Endothelial cell of umbilical vein (primary cell): ENCODE data around the gene POLE. TPM values are rescaled to one million over a fixed set of nuclear protein-coding genes. Genes with fewer than 3 reads are reported as not detected.

Experiments used
- BruUV-seq: library from RNA; stranded (reverse); fragments of 400-500 nt; replicated peaks from 2 replicates; lab custom pipeline; 2021; lab: Mats Ljungman, UMichigan
- CTCF ChIA-PET: fragments of 300-600, 350-600 bp; sonication (Branson Sonifier 250); formaldehyde crosslinking; loops from one replicate; lab custom pipeline; 2021; ENCODE audit warnings: antibody characterized with exemption, inconsistent platforms; lab: Charles Lee
- POLR2A ChIA-PET: fragments of 300-600, 350-600 bp; sonication (Branson Sonifier 250); formaldehyde crosslinking; loops from one replicate; lab custom pipeline; 2021; ENCODE audit warnings: antibody characterized with exemption, inconsistent platforms; lab: Charles Lee
- DNase-seq: peaks from one replicate; pipeline ENCODE4 v3.0.0-alpha.2; 2011; ENCODE audit warnings: low read depth, low spot score
- FAIRE-seq: peaks from 2 replicates; lab custom pipeline; 2011; peaks lifted over from hg19 to GRCh38; lab: Jason Lieb, UNC
- H2AFZ ChIP-seq: 2 replicates; pipeline ENCODE4 v1.6.0; 2012; ENCODE audit warnings: low read depth, low read length, control low read depth, inconsistent platforms
- H3K27ac ChIP-seq: 2 replicates; pipeline ENCODE4 v1.5.1; 2011; ENCODE audit warnings: low read depth, mild to moderate bottlenecking, control low read depth, low read length, moderate library complexity; ENCODE audit not compliant: insufficient read depth
- H3K27me3 ChIP-seq, 2 experiments: 2 replicates each; pipeline versions ENCODE4 v1.6.0 to v1.6.1; 2011; ENCODE audit warnings: low read length in 2 of 2, mixed read lengths in 1 of 2; ENCODE audit not compliant: control insufficient read depth in 2 of 2, insufficient read depth in 2 of 2
- H3K36me3 ChIP-seq, 2 experiments: 2 replicates in 1 of 2; 3 replicates in 1 of 2; pipeline ENCODE4 v1.5.1; 2011; ENCODE audit warnings: low read length in 2 of 2, mild to moderate bottlenecking in 1 of 2, moderate library complexity in 1 of 2; ENCODE audit not compliant: control insufficient read depth in 2 of 2, insufficient read depth in 2 of 2; ENCODE audit errors: extremely low read depth in 1 of 2
- H3K4me1 ChIP-seq: 3 replicates; pipeline ENCODE4 v1.5.1; 2011; ENCODE audit warnings: mild to moderate bottlenecking, low read length; ENCODE audit not compliant: control insufficient read depth, insufficient read depth; ENCODE audit errors: extremely low read depth
- H3K4me2 ChIP-seq: 2 replicates; pipeline ENCODE4 v1.6.1; 2011; ENCODE audit warnings: low read length, control low read depth, mixed read lengths; ENCODE audit not compliant: insufficient read depth
- H3K4me3 ChIP-seq, 3 experiments: fragments of 200-600 bp in 1 of 3; sonication (generic), shearing (Covaris generic) in 1 of 3; replicated peaks in 1 of 3; 2 replicates each; pipeline ENCODE4 v1.5.1; 2011 to 2016; ENCODE audit warnings: control low read depth in 3 of 3, low read length in 3 of 3, mild to moderate bottlenecking in 2 of 3, inconsistent platforms in 1 of 3, low read depth in 1 of 3, moderate library complexity in 1 of 3; ENCODE audit not compliant: insufficient read depth in 1 of 3
- H3K79me2 ChIP-seq: 2 replicates; pipeline ENCODE4 v1.6.0; 2012; ENCODE audit warnings: low read length, inconsistent platforms; ENCODE audit not compliant: control insufficient read depth, insufficient read depth
- H3K9ac ChIP-seq: replicated peaks from 2 replicates; pipeline ENCODE3; 2011; ENCODE audit warnings: low read length, control low read depth; ENCODE audit not compliant: insufficient read depth; ENCODE audit errors: extremely low read depth
- H3K9me1 ChIP-seq: replicated peaks from 3 replicates; pipeline ENCODE4 v1.6.0; 2011; ENCODE audit warnings: mild to moderate bottlenecking, low read length; ENCODE audit not compliant: control insufficient read depth, insufficient read depth; ENCODE audit errors: extremely low read depth
- H3K9me3 ChIP-seq: replicated peaks from 2 replicates; pipeline ENCODE4 v1.5.1; 2012; ENCODE audit warnings: low read length, inconsistent platforms; ENCODE audit not compliant: control insufficient read depth, insufficient read depth
- H4K20me1 ChIP-seq: replicated peaks from 2 replicates; pipeline ENCODE3; 2011; ENCODE audit warnings: mild to moderate bottlenecking, low read length; ENCODE audit not compliant: control insufficient read depth, insufficient read depth; ENCODE audit errors: extremely low read depth
- FOS ChIP-seq: IDR thresholded peaks from 2 replicates; pipeline ENCODE4 v1.6.1; 2011; ENCODE audit warnings: mild to moderate bottlenecking, low read length, moderate library complexity, borderline replicate concordance; ENCODE audit not compliant: insufficient read depth
- GATA2 ChIP-seq: IDR thresholded peaks from 2 replicates; pipeline ENCODE4 v1.7.0; 2011; ENCODE audit warnings: low read depth, mild to moderate bottlenecking, moderate library complexity, mixed read lengths, low read length; ENCODE audit not compliant: insufficient read length, insufficient read depth
- MYC ChIP-seq: IDR thresholded peaks from one replicate; pipeline ENCODE4 v1.6.1; 2011; ENCODE audit warnings: mild to moderate bottlenecking, low read depth, low read length
- POLR2AphosphoS5 ChIP-seq: IDR thresholded peaks from 2 replicates; pipeline ENCODE4 v1.6.1; 2012; ENCODE audit warnings: low read depth, mild to moderate bottlenecking, control low read depth, low read length, moderate library complexity; ENCODE audit not compliant: insufficient read depth
- dilution Hi-C: fragments of 300-500 bp; cut with MboI; formaldehyde crosslinking; loops from one replicate; pipeline ENCODE4 v1.15.0; 2019; ENCODE audit warnings: low sequenced_read_pairs; ENCODE audit not compliant: extremely low pct_ligation_motif_present
- intact Hi-C: fragments of 100-400 bp; cut with micrococcal nuclease; formaldehyde crosslinking; loops from one replicate; pipeline ENCODE4 v1.10.0; 2022
- polyA plus RNA-seq, 4 experiments: library from polyadenylated mRNA; depleted of rRNA in 3 of 4; stranded (reverse) in 3 of 4; unstranded in 1 of 4; fragments of >200 nt; gene quantifications; 2 replicates each; pipeline versions ENCODE4 v1.2.1 to v1.2.3, GENCODE V29; 2011 to 2012; ENCODE audit warnings: missing spikeins in 1 of 4
- total RNA-seq: library from RNA; stranded (reverse); gene quantifications from 2 replicates; pipeline ENCODE4 v1.2.3, GENCODE V29; 2021
- TF ChIP-seq, protein P1 (sequence below), 2 donors: IDR thresholded peaks; 1 replicate in 1 of 2; 2 replicates in 1 of 2; pipeline ENCODE4 v1.5.1; 2011; ENCODE audit warnings: low read length in 2 of 2, mild to moderate bottlenecking in 2 of 2, moderate library complexity in 2 of 2, control low read depth in 1 of 2, inconsistent platforms in 1 of 2, low read depth in 1 of 2; ENCODE audit not compliant: insufficient read depth in 1 of 2; ENCODE audit errors: extremely low read depth in 1 of 2

The POLE gene
- total and polyA plus RNA-seq, 2 donors (not counting 3 experiments of a cell fraction or from before 2014, with no cell fraction given) = 22.9 to 82.7 TPM

GRCh38 chr12:132719141-132719953 lies 32.2 kb upstream of the POLE start:
- CTCF ChIA-PET = no interaction called here
- H3K36me3 ChIP-seq = peaks cover 10 to 51% of the 10 kb centered on the region in 2 experiments
- DNase-seq = no peak

DNA sequence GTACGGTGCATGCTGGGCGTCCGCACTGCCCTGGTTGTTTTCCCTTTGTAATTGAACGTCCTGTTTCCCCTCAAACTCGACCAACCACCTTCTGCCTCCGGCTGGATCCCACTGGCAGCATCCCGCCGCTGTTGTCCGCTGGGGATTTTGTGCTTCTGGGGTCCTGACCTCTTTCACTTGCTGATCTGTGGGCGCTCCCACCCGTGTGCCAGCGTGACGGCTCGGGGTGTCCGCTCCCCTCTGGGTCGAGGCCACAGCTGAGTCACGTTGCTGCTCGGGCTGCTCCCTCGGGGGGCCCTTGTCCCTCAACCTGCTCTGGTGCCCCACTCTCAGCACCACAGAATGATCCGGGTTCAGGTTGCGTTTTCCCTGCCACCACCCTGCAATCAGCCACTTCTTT lies 31.5 kb upstream of the POLE start:
- Histone ChIP-seq H3K27ac (no peak overlapping the region), H3K36me3 (peaks cover 9 to 47% of the 10 kb centered on the region in 2 experiments), H4K20me1 (no peaks in the 10 kb centered on the region), H3K9ac (no peak overlapping the region), H3K4me1 (no peaks in the 10 kb centered on the region), H3K27me3 (no peaks in the 10 kb centered on the region), H3K4me2 (no peak overlapping the region), H3K4me3 (no peak overlapping the region), H3K9me3 (no peaks in the 10 kb centered on the region), H2AFZ (no peak overlapping the region), H3K9me1 (no peaks in the 10 kb centered on the region), H3K79me2 (peaks cover 12% of the 10 kb centered on the region)
- ChIA-PET CTCF (no interaction called here), POLR2A (no interaction called here)
- FAIRE-seq (no peak), DNase-seq (no peak)
- no TSS peak for BruUV-seq
- dilution Hi-C loops (no loop called here), intact Hi-C loops (no loop called here)
- TF ChIP-seq, protein P1, sequence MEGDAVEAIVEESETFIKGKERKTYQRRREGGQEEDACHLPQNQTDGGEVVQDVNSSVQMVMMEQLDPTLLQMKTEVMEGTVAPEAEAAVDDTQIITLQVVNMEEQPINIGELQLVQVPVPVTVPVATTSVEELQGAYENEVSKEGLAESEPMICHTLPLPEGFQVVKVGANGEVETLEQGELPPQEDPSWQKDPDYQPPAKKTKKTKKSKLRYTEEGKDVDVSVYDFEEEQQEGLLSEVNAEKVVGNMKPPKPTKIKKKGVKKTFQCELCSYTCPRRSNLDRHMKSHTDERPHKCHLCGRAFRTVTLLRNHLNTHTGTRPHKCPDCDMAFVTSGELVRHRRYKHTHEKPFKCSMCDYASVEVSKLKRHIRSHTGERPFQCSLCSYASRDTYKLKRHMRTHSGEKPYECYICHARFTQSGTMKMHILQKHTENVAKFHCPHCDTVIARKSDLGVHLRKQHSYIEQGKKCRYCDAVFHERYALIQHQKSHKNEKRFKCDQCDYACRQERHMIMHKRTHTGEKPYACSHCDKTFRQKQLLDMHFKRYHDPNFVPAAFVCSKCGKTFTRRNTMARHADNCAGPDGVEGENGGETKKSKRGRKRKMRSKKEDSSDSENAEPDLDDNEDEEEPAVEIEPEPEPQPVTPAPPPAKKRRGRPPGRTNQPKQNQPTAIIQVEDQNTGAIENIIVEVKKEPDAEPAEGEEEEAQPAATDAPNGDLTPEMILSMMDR (IDR thresholded peaks at IDR 0.05; ENCODE audit: extremely low read depth in 1 of 2, insufficient read depth in 1 of 2, low read depth in 1 of 2, low read length in 2 of 2) = no peak
- no peak for TF ChIP-seq FOS
- TF ChIP-seq POLR2AphosphoS5 = no peak

More at GRCh38 chr12:132719141-132719953, 32.2 kb upstream of the POLE start:
- dilution Hi-C loops = no loop called here
- Histone ChIP-seq H3K9me3 (no peaks in the 10 kb centered on the region), H4K20me1 (no peaks in the 10 kb centered on the region), H3K79me2 (peaks cover 5% of the 10 kb centered on the region), H3K4me1 (no peaks in the 10 kb centered on the region), H3K27ac (no peak overlapping the region), H3K4me3 (no peak overlapping the region), H3K27me3 (no peaks in the 10 kb centered on the region), H3K4me2 (no peak overlapping the region), H3K9ac (no peak overlapping the region), H2AFZ (no peak overlapping the region), H3K9me1 (no peaks in the 10 kb centered on the region)
- no TSS peak for BruUV-seq
- intact Hi-C loops = no loop called here
- TF ChIP-seq GATA2 (no peak), MYC (no peak)
- no peak for FAIRE-seq
- POLR2A ChIA-PET = no interaction called here
